GM18520 (cell line): ENCODE data around the gene SLC45A2.
A peak's percentile ranks its signal among the peaks of the same experiment; 100 is the strongest.
"Not testable (repeated sequence)": the region's sequence is repeated elsewhere in the genome, so short reads cannot be mapped to it uniquely, and the experiment has no call there.

Experiments used
- ATAC-seq: cut with Tn5 transposase; IDR thresholded peaks from one replicate; pipeline ENCODE4 v1.9.1; 2021; ENCODE audit not compliant: unreplicated experiment

Gene SLC45A2

DNA sequence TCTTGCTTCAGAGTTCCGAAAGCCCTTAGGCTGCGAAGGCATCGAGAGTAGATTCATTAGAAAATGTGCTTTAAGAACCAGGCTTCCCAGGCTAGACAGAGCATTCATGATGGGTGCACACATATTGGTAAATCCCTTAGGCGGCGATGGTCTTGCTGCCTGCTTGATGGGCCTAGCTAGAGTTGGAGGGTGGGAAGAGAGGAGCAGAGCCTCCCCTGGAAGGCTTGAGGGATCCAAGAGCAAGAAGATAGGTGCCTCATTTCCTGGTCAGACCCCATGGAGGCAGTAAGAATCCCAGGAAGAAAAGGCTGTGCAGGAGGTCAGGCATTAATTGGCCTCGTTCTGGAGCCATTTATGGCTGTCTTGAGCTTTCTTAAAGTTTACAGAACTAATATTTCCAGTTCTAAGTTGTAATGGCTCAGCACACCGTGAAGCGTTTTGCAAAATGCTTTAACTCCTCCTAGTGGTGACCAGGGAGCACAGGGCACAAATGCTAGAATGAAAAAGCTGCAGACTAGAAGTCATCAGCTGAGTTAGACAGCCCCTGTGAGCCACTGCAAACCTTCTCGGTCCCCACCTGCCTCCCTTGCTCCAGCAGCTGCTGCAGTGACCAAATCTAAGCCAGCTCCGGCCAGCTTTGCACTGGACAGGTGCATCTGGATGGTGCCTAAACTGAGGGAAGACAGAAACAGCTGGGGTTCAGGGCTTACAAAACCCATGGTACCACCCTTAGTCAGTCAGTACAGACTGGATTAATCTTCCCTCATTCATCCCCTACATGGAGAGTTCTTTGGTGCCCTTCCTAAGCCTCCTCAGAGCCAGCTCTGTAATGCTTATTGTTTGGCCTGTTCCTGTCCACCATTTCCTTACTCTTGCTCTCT lies 14.7 kb downstream of the SLC45A2 start:
- peak; percentile 57 for ATAC-seq

DNA sequence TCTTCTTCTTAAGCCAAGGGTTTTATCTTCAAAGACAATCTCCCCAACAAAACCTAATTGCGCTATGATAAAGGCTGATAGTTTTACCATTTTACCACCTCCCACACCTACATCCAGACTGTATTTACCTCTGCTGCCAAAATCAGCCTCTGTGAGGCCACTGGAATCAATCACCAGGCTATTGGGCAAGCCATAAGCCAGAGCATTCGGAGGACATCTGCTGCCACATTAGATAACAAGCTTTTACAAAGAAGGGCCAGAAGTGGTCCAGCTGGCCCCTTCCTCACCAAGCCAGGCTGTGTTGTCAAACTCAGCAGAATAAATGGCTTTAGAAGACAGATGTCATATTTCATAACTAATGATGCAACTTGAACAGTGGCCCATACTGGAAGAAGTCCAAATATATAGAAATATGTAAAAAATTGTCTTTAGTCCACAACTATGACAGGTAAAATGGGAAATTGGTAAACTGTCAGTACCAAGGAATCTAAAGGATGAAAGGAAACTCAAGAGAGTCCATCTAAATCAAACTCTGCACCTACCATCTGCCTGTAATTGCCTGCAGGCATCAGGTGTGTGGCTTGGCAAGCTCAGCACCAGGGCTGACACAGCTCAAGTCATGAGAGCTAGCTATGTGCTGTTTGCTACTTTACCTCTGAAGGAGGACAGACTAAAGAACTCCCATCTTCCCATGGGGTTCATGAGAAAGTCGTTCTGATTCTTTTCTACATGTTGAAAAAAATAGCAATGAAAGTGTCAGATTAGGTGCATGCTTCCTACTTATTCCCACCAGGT lies 16.1 kb downstream of the SLC45A2 start:
- no peak for ATAC-seq

DNA sequence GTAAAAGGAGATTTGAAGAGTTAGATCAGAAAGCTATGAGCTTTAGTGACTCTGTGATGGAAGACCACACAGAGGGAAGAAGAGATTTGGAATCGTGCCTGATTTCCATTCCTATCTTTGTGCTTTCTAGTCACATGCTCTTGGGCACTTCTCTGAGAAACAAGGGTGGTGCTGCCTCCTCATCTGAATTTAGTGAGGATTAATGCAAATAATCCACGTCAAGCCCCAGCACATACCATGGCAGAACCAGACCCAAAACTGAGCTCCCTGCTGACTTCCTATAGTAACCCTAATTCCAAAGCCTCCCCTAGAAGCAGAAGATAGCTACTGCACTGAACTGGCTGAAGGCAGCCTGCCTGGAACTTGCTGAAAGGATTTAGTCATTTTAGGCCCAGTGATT lies 17.7 kb downstream of the SLC45A2 start:
- ATAC-seq: no peak

DNA sequence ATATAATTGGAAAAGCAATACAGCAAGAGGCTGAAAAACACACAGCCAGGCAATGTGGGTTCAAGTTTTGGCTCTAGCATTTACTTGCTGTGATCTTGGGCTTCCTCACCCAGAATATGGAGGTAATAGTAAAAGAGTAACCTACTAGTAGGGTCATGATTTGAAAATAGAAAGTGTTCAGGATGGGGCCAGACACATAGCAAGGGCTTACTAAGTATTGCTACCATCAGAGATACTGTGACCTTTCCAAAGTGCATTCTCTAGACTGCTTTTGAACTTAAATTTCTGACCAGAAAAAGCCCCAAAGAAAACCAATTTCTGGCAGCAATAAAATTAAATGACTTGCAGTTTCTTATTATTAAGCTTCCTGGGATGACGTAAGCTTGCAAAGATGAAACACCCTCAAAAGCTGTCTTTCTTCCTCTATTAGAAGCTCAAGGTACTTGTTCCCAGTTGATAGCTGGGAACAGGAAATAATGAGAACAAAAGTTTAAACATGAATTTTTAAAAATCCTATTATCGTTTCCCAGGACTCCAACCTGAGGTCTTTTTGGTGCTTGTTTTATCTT lies 20.3 kb downstream of the SLC45A2 start:
- no peak for ATAC-seq

GRCh38 chr5:33958176-33958575 lies 26.3 kb downstream of the SLC45A2 start:
- ATAC-seq: no peak

DNA sequence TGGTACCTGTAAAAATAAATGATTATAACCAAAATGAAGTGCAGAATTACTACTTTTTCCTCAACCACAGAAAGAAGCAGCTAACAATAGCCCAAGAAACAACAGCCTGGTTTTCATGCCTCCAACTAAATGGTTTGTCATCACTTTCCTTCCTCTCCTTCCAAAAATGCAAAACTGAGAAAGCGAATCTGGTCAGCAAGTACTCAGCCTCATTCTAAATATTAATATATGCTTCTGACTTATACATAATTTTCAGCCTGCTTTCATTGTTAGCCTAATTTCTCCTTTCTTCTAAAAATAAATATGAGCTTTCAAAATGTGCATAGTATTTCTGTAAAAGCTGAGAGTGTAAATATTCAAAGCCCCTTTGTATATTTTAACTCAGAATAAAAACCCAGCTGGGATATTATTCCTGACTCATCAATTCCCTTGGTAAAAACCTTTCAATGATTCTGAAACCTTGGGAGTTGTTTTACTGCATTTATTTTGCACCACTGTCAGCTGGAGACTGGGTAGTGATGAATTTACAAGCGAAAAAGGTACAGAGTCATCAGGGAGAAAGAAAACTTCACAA lies 26.8 kb downstream of the SLC45A2 start:
- no peak for ATAC-seq

GRCh38 chr5:33952175-33952574 lies 32.3 kb downstream of the SLC45A2 start:
- ATAC-seq: not testable (repeated sequence)

DNA sequence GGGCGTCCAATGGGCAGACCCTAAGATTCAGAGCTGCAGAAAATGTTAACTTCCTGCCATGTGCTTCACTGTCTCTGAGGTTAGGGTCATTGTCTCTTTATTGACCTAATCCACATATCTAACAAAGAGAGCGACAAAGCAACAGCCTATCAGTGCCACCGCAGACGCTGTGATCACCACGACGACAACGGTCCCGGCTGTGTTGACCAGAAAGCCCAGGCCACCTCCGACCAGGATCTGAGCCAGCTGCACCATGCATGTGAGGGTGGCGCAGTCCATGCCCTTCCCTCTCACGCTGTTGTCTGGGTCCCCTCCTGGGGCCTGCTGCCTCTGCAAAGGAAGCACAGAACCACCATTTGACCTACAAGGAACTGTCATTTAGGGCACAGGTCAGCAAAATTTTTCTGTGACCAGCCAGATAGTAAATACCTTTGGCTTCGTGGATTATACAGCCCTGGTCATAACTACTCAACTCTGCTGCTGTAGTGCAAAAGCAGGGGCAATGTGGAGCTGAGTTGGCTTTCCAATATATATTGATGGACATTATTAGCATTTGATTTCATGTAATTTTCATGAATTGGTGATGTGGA lies 39.9 kb downstream of the SLC45A2 start:
- ATAC-seq: no peak

- no peak for ATAC-seq
Measured at GRCh38 chr5:33941090-33941489, 43.4 kb downstream of the SLC45A2 start.

DNA sequence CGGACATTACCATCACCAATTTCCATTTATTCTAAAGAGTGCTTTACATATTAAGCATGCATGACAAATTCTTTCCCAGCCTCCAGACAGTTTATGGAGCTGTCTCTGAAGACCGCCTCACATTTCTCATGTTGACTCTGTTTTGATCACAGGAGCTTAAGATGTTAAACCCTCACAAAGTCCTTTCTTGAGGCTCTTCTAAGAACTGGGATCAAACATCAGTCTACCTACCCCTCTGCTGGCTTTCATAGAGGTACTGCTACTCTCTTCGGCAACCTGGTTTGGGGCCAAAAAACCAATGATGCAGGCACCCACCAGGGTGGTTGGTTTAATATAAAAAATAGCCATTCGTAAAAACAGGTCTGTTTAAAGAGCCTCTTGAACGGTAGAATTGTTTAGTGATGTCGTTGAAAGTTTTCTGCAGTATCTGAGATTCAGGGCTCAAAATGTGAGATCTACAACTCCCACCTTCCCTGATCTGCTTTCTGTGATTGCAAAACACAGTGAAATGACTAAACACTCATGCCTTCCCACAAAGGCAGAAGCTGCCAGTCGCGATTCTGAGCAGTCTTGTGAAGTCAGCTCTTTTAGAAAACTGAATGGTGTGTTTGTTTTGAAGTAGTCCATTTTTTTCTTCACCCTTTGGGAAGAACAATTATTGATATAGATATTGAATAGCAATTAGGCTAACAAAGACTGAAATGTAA lies 44.8 kb downstream of the SLC45A2 start:
- ATAC-seq: no peak

- ATAC-seq: no peak
Measured at GRCh38 chr5:33938881-33939280, 45.6 kb downstream of the SLC45A2 start.

DNA sequence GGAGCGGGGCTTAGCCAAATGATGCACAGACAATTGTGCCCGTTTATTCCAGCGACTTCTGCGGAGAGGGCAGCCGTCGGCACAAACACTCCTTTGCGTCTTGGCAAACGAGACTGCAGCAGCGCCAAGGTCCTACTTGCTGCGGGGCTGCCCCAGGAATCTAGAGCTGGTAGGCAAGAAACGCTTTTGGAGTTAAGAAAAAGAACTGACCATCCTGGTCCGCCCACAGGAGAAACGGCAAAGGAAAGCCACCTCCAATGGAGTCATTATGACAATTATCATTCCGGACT lies 46.0 kb downstream of the SLC45A2 start:
- no peak for ATAC-seq

GRCh38 chr5:33937707-33938506 lies 46.6 kb downstream of the SLC45A2 start:
- no peak for ATAC-seq

GRCh38 chr5:33937017-33937706 lies 47.3 kb downstream of the SLC45A2 start:
- no peak for ATAC-seq

- no peak for ATAC-seq
Measured at GRCh38 chr5:33936381-33937016, 48.0 kb downstream of the SLC45A2 start, which contains the start of gene RXFP3. RXFP3 (plus strand) TSS chr5:33936386; CDS start chr5:33936741, 355 bp downstream.

GRCh38 chr5:33936004-33936380 lies 48.5 kb downstream of the SLC45A2 start:
- ATAC-seq: no peak

DNA sequence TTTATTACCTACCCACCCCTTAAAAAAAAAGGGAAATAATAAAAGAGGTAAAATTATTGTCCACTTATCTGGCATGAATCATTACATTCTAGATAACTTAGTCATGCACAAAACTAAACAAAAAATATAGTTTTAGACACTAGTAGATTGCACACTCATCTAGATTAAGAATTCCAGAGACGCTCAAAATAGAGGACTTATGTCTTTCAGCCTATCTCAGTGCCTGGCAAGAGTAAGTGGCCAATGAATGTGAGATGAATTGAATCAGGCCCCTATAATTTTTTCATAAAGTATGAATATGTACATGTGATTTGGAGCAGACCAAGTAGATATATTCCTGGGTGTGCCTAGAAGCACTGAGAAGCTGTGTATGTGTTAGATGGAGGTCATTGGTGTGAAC lies 50.3 kb downstream of the SLC45A2 start:
- peak; percentile 17 for ATAC-seq

- peak; percentile 66 for ATAC-seq
Measured at GRCh38 chr5:33933723-33934169, 50.7 kb downstream of the SLC45A2 start.

GRCh38 chr5:33931136-33931535 lies 53.4 kb downstream of the SLC45A2 start:
- ATAC-seq: no peak
